A673 (cell line): ENCODE data around the gene SLC4A8.

Source experiments
- CTCF ChIP-seq: fragments of 300-800, 200-600 bp; sonication (generic); conservative IDR thresholded peaks from 2 replicates; pipeline ENCODE4 v1.5.1; 2017; ENCODE audit warnings: low read depth, mild to moderate bottlenecking, antibody characterized with exemption, low read length, moderate library complexity, mixed read lengths
- EZH2 ChIP-seq: fragments of 200-600 bp; sonication (generic); IDR thresholded peaks from 2 replicates; pipeline ENCODE4 v1.6.1; 2017; ENCODE audit warnings: borderline replicate concordance, low read depth, mild to moderate bottlenecking, mixed read lengths, antibody characterized with exemption, low read length; ENCODE audit not compliant: poor library complexity, severe bottlenecking

GRCh38 chr12:51531284-51531977 lies 106.8 kb downstream of the SLC4A8 start:
- no peak for TF ChIP-seq EZH2
- TF ChIP-seq CTCF, result no peak
